Measurements from ENCODE around the gene PTAR1.

Gene PTAR1

DNA sequence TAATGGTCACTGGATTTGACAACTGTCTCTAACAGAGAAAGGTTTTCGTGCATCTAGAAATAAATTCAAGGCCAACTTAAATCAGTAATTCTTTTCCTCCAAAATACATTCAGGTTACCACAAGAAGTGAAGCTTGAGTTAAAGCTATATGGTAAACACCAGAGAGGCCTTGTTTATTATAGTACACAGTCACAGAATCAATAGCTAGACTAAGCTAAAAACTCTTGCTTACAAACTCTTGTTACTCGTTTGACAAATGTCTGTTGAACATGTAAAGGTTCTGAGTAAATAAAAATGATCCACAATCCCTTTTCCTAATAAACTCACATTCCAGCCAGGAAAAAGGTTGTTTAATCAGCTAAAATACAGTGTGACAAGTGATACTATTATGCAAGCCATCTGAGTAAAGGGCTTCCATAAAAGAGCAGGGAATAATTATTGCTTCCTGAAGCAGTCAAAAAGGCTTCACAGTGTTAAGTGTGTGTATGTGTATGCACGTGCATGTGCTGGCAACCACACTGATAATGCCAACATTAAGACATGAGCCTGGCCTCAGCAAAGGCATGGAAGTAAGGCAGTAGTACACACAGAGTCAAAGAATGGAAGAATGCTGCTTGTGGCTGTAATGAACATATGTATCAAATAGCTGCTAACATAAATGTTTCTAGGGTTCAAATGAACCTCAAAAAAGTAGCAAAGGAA, 12.8 kb downstream of the PTAR1 start:
- no peak for DNase-seq

DNA sequence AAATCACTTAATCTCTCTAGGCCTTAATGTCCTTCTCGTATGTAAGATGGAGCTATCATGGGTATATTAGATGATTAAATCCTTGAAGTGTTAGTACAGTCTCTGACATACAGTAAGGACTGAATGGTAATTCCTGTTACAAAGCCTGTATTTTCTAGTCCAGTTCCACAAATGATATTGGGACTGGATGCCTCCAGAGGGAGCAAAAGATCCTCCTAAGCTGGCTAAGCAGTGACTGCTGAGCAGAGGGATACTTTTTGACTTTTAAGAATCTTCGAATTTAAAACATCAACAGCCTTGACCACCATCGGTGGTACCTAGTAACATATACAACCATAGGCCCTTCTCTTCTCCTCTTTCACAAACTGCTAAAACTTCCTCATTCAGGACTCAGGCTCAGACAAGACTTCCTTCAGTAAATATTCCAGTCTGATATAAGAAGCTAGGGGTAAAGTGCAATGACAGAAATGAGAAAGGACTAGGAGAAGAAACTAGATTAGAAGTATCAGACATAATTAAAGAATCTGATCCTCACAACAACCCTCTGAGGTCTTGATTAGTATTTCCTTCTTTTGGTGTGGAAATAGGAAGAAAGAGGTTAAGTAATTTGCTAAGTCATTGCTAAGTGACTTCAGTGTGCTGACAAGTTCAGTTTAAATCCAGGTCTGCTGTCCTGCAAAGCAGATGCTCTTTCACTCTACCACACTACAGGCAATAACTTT, 13.9 kb downstream of the PTAR1 start:
- no peak for DNase-seq

DNA sequence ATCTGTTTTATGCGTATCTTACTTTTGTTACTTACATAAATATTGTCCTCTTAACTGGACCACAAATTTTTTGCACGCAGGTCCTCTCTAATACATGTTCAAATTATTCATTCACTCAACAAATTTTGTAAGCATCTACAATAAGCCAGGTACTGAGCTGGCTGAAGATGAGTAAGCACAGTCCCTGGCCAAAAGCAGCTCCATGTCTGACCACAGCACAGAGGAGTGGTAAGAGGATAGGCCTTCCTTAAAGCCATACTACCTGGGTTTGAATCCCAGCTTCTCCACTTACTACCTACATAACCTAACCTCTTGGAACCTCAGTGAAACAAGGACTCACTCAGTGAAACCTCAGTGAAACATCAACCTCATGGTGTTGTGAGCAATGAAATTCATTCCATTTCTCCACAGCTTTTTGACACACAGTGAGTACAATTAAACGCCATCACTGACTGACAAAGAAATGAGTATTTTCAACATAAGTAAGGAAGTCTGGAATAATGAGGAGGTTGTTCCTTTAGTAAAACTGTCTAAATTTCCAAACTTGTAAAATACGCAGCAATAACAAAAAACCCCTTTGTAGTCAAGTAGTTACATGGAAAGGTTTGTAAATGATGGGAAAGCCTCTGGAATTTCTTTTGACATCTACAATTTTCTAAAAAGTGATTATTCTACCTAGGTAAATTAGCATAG, 15.0 kb downstream of the PTAR1 start:
- DNase-seq, result no peak

DNA sequence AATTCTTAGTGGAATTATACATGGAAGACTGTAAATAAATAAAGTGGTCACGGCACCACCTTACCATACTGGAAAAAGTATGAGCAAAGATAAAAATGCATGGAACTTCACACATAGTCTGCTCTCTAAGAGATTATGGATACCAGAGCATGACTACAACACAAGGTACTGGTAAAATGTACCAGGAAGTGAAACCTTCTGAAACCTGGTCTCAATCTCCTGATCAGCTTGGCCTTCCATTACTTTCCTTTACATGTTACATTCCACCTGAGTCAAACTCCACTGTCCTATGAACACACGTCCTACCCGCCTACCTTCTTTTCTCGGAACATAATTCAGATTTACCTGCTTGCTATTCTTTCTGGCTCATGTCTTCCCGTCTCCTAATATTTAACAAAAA, 15.9 kb downstream of the PTAR1 start:
- DNase-seq, result no peak

DNA sequence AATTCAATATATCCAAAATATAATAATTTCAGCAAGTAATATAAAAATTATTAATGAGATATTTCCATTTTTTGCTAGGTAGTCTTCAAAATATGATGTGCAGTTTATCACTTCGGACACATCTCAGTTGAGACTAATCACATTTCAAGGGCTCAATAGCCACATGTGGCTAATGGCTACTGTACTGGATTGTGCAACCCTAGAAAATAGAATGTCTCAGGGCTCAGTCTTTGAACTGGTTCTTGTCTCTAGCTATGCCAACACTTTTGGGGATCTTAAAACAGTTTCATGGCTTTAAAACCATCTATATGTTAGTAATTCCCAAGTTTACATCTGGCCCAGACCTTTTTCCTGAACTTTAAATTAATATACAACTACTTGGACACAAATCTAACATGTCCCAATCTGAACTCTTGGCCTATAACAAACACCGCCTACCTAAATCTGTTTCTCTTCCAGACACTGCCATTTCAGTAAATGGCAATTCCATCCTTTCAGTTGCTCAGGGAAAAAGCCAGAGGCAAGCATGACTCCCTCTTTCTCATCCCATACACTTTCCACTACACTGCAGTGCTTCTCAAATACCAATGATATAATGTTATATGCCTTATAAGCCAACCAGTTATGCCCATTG, 18.8 kb downstream of the PTAR1 start:
- DNase-seq, result no peak

DNA sequence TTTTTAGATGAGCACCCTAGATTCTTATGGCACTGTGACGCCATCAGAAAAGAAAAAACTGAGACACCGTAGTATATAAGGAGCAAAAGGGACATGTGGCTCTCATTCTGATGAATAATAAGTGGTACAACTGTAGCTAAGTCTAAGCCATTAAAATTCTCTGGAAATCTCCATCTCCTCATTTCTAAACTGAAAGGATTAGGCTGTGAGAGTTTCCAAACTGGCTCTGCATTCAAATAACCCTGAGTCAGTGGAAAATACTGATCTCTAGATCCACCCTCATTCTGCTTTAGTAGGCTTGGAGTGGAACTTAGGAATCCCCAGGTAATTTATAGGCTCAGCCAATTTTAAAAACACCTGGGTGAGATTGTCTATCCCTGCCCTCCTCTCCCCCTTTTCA, 28.5 kb downstream of the PTAR1 start:
- DNase-seq, result no peak

DNA sequence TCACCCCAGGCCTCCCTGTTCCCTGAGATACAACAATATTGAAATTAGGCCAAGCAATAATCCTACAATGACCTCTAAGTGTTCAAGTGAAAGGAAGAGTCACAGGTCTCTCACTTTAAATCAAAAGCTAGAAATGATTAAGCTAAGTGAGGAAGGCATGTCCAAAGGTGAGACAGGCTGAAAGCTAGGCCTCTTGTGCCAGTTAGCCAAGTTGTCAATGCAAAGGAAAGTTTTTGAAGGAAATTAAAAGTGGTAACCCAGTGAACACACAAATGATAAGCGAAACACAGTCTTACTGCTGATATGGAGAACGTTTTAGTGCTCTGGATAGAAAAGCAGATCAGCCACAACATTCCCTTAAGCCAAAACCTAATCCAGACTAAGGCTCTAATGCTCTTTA, 39.8 kb downstream of the PTAR1 start:
- DNase-seq, result no peak

DNA sequence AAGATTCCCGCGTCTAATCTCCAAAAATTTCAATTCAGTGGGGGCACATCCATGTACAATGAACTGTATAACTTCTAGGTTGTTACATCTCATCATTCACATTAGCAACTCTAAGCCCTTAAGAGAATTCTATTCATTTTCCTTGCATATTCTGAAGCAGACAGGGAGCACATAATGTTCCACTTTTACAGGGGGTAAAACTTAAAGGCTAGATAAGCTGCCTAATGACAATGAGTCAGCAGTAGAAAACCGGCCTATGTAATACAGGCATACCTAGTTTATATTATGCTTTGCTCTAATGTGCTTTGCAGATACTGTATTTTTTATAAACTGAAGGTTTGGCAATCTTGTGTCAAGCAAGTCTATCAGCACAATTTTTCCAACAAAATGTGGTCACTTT, 40.4 kb downstream of the PTAR1 start:
- DNase-seq, result no peak

DNA sequence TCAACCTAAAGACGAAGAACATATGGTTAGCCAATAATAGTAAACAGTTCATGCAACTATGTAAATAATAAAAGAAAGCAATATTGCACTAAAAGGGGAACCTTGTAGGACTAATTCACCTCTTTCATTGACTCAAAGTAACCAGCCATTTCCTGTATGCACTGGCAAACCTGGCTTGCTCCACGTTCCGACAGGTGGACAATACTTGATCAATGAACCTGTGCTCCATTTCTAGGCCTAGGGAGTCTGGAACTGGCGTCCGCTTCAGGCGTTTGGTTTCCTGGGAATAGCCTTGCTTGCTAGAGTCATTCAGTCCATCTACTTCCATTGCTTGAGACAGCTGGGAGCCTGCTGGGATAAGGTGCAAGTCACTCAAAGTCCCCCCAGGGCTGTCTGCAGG, 41.6 kb downstream of the PTAR1 start:
- DNase-seq, result no peak

DNA sequence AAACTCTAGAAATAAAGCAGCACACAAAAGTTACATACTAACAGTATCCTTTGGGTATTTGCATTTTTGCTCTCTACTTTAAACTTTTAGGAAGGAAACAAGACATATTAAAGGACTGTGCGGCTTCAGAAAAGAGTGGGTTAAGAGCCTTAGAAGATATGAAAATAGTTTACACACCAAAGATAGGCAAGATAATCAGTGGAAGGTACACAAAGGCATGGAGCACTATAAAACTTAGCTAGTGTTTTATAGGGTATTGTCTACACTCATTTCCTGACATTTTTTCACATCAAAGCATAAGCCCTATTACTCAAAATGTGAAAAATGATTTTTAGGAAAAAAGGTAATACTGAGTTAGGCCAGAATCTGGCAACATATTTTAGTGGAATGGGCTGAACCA, 44.0 kb downstream of the PTAR1 start:
- no peak for DNase-seq

DNA sequence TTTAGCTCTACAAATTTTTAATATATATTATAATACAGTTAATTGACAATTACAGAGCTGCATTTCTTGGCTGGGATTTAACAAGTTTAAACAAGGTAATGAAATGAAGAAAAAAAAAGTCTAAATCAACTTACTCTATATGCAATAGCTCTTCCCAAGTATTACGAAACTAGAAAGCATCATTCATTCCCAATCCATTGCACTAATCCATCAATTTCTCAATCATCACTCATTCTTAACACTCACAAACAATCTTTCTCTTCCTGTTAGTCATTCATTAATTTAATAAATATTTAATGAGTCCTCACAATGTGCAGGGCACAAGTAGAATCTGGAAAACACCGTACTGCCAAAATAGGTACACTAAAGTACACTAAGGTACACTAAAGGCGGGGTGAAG, 44.7 kb downstream of the PTAR1 start:
- no peak for DNase-seq

DNA sequence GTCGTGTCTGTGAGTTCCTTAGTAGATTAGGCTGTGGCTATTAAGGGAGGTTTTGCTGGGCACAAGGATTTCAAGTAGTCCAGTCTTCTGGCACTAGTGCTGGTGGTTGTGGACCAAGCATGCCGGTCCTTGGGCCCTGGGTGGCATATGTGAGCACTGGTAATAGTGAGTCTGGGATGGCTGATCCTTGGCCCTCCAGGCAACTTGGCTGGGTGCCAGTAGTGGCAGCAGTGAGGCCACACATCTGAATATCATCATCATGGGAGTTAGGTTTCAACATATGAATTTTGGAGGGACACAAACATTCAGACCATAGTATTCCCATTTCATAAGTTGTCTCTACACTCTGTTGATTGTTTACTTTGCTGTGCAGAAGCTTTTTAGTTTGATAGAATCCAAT, 62.3 kb downstream of the PTAR1 start:
- DNase-seq, result no peak

DNA sequence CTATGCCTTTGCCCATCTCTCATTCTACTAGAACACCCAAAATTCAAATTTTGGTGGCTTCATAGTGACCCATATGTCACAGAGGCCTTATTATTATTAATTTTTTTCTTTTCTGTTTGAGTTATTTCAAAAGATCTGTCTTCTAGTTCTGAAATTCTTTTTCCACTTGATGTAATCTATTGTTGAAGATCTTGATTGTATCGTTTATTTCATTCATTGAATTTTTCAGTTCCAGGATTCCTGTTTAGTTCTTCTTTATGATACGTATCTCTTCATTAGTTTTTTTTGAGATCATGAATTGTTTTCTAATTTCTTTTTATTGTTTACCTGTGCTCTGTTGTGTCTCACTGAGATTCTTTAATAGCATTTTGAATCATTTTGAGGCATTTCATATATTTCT, 63.0 kb downstream of the PTAR1 start:
- DNase-seq, result no peak

DNA sequence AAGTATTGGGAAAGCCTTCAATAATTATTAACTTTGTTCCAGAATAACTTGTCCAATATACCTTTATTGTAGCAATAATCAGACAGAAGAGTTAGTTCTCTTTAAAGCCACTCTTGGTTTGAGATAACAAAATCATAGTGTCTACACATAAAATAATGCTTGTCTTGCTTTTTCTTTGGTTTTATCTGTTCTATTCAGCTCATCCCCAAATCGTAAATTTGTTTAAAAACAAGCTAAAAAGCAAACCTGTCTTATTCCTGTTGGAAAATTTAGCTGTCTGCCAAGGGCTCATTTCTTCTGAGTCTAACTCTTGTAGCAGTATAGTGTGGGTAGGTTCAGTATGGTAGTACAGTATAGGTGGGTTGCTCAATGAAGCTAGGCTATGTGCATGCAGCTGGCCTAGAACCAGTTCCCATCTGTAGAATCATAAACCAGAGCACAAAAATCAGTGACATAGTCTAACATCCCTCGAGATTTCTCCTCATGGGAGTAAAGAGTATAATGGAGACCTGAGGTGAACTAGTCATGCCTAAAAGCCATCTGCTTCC, 69.7 kb downstream of the PTAR1 start:
- DNase-seq, result no peak

DNA sequence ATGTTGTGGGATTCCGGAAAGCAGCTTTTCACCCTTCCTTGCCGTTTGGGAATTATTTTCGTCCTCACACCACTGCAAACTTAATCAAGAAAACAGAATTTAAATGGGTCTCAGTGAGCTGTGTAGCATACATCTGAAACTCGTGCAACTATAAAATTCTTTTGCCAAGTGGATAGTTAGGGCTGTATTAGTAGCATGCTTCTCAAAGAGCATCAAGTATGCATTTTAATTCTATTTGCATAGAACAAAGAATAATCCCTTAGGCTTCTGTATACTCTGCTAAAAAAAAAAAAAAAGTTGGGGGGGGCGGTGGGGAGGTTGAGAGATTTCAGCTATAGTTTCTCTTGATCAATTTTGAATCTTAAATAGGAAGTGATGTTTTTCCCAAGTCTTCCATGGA, 75.9 kb downstream of the PTAR1 start:
- no peak for DNase-seq

DNA sequence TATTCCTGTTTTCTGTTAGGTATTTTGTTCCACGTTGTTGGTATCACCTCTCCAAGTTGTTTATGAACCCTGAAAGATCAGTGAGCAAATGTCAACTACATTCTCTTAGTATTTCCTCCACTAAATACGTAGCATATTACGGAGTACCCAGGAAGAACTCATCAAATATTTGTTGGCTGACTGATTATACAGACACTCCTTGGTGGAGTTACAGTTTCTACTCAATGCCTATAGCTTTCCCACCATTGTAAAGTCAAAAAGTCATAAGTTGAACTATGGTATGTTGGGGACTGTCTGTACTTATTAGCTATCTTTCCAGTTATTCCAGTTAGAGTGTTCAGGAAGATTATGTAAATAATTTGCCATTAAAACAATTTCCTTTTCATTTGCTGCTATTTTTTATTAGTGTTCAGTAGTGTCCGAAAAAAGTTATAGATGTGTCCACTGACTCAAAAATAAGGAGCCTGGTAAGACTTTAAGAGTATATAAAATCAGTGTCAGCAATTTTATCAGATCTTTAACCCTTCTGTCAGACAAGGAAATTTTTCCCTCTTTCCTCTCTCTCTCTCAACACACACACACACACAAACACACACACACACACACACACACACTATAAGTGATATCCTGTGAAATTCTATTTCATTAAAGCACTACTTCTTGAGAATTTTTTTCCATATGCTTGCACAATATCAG, 80.8 kb downstream of the PTAR1 start:
- DNase-seq, result no peak

DNA sequence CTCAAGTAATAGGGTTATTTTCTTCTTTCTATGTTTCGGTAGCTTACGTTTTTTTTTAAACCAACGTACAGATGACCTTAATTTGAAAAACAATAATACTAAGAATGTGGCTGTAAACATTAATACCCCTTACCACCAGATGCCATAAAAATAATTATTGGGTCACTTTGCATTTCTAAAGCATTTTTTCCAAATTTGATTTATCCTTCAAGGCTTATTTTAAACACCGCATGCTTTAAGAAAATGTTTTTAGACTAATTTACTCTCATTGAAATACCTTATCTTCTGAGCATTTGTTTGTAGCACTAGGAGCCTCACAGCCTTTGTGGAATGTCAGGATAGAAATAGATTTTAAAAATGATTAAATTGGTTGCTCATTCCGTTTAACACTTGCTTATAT, 81.9 kb downstream of the PTAR1 start:
- DNase-seq, result no peak

DNA sequence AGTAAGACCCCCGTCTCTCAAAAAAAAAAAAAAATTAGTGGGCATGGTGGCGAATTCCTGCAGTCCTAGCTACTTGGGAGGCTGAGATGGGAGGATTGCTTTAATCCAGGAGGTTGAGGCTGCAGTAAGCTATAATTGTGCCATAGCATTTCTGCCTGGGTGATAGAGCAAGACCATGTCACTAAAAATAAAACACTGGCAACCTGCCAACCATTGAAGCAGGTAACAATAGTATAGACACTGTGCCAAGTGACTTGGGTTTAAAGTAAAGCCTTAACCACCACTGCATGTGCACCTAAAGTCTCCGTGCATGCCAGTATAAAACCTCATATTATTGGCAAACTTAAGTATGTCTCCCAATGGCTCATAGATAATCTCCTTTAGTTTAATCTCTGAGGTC, 84.2 kb downstream of the PTAR1 start:
- DNase-seq, result no peak

DNA sequence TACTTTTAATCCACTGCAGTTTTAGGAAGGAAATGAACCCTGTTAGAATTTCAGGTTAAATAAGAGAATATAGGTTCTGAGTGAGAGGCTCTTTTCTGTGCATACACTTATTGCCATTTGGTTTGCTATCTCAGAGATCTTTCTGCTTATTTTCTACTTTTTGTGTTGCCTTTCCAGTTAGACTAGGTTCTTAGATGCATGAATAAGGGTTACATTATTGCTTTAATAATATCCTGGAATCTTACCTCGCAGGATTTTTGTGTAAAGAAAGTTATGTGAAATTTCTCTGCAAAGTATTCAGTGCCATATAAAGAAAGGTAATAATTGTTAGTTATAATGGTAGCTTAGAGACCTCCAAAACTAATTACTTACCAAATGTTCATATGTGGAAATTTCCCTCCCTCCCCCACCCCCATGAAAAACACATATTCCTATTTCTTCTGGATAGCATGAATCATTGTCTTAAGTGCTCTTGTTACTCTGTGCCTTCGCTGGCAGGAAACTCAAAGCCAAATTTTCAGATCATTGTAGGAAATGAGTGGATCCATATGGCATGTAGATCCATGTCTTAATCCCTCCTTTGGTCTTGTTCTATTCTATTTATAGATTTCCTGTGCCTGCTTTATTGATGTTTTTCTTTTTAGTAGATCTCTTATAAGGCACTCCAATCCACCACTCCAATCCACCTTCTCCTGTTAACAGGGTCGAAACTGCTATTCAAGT, 84.9 kb downstream of the PTAR1 start:
- DNase-seq, result no peak

DNA sequence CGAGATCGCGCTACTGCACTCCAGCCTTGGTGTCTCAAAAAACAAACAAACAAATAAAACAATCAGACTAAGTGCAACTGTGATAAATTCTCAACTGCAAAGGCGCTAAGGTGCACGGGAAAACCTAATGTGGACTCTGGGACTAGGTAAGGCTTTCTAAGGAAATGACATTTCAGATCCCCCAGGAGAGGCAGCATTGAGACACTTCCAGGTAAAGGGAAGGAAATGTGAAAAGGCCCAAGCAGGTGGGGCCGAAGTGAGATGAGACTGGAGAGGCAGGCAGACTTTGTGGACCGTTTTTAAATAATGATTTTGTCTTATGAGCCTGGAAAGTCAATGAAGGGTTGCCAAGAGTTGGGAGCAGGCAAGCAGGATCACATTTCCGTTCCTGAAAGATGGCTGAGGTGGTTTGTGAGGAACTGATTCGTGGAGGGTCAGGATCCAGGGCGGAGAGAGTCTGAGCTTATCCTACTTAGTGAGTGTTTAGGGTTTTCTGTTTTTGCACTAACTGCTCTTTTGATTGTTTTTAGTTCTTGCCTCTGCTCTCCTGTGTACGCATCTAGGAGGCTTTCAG, 85.6 kb downstream of the PTAR1 start:
- DNase-seq, result no peak

DNA sequence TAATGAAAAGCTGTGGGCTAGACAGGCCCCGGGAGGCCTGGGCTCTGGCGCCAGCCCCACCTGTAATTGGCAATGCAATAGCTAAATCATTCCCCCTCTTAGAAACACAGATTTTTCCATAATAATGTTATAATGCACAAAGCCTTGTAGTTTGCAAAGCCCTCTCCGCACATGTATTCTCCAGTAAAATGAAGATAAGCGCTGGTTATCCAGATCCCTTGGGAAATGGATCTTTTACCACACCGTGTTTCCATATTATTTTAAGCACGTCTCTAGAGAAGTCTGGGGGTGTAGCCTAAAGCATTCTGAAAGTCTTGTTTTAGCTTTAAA, 86.5 kb downstream of the PTAR1 start:
- no peak for DNase-seq
